ENCODE data around the gene DOCK1. TPM values are rescaled to one million over a fixed set of nuclear protein-coding genes. Genes with fewer than 3 reads are reported as not detected.

DOCK1 gene
- total RNA-seq, 3 donors from 2014 or later = 50.4 to 101 (median 69.2) TPM

- Histone ChIP-seq H3K27me3 (no peaks in the 10 kb centered on the region), H3K9me3 (peaks cover 8 to 13% of the 10 kb centered on the region in 2 donors), H3K36me3 (no peaks in the 10 kb centered on the region), H3K4me3 (no peak overlapping the region), H3K4me1 (peaks cover 0 to 7% of the 10 kb centered on the region in 2 donors), H3K27ac (peak overlapping the region in 1 of 2 donors; percentile 8)
- intact Hi-C loops (cut with DNase I; ENCODE audit: low total_unique reads) = no loop called here
- TF ChIP-seq POLR2AphosphoS5 (IDR thresholded peaks at IDR 0.05) (peak in 1 of 3 donors; percentile 22), CTCF (IDR thresholded peaks at IDR 0.05) (no peak)
- peak; percentile 64 to 69 for DNase-seq (ENCODE audit: low spot score in 2 of 2)
Observed at GRCh38 chr10:126902157-126902556, 3.1 kb upstream of the DOCK1 start.

DNA sequence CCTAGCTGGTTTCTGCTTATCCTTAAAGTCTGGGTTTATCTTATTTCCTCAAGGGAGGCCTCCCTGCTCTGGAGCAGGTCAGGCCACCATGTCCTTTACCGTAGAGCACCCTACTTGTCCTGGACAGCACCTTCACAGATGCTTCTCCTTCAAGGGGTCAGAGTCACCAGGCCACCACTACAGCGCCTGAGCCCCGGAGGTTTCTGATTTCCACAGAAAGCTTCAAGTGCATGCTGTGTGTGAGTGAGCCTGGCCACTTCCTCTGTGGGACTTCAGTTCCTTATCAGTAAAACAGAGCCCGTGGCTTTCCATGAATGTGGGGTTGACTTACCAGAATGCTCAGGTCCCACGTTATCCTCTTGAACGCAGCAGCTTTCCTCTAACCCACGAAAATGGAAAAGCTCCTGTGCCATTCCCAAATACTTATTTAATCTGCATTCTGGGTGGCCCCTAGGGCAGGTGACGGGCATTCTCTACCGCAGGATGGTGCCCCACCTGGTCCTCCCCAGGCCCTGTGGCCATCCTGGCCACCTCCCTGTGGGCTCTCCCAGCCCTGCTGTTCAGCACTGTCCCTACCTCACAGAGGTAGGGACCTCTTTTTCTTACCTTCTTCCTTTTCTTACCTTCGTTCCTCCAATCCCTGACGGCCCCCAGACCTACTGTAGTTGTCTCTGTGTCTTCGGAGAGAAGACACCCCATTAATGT, 1.4 kb upstream of the DOCK1 start:
- intact Hi-C loops (cut with DNase I; ENCODE audit: low total_unique reads) = no loop called here

DNA sequence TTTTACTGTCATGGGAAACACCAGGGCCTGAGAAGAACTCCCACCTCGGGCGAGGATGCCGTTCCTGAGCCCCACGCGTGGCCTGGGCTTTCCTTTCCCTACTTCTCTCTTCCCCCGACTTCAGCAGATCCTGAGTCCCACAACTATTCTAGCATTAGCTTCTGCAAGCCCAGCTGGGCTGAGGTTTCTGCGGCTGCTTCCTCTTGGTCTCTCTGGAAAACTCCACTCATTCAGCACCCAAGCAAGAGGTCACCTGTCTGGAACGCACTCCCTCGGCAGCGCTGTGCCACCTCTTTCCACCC, 761 bp upstream of the DOCK1 start:
- intact Hi-C loops (cut with DNase I; ENCODE audit: low total_unique reads) = no loop called here
- H3K27me3 ChIP-seq = no peaks in the 10 kb centered on the region
- peak overlapping the region; percentile 86 to 95 (median 86) for H3K4me3 ChIP-seq
- peaks cover 0 to 7% of the 10 kb centered on the region in 2 donors for H3K4me1 ChIP-seq
- no peaks in the 10 kb centered on the region for H3K9me3 ChIP-seq
- peak overlapping the region; percentile 90 to 91 for H3K27ac ChIP-seq
- H3K36me3 ChIP-seq = no peaks in the 10 kb centered on the region
- peak; percentile 40 to 52 for DNase-seq (ENCODE audit: low spot score in 2 of 2)
- no peak for TF ChIP-seq CTCF (IDR thresholded peaks at IDR 0.05)
- TF ChIP-seq POLR2AphosphoS5 (IDR thresholded peaks at IDR 0.05) = no peak
- TF ChIP-seq POLR2A (IDR thresholded peaks at IDR 0.05) = no peak

More for the DNA sequence above, 1.4 kb upstream of the DOCK1 start:
- peak in 1 of 2 donors; percentile 38 for DNase-seq (ENCODE audit: low spot score in 2 of 2)
- H3K4me1 ChIP-seq = peaks cover 0 to 7% of the 10 kb centered on the region in 2 donors
- no peak for TF ChIP-seq CTCF (IDR thresholded peaks at IDR 0.05)
- TF ChIP-seq POLR2AphosphoS5 (IDR thresholded peaks at IDR 0.05) = no peak
- TF ChIP-seq POLR2A (IDR thresholded peaks at IDR 0.05) = no peak
- no peak overlapping the region for H3K27ac ChIP-seq
- H3K36me3 ChIP-seq = no peaks in the 10 kb centered on the region
- peaks cover 2 to 4% of the 10 kb centered on the region in 2 donors for H3K9me3 ChIP-seq
- H3K4me3 ChIP-seq = no peak overlapping the region
- H3K27me3 ChIP-seq = no peaks in the 10 kb centered on the region

DNA sequence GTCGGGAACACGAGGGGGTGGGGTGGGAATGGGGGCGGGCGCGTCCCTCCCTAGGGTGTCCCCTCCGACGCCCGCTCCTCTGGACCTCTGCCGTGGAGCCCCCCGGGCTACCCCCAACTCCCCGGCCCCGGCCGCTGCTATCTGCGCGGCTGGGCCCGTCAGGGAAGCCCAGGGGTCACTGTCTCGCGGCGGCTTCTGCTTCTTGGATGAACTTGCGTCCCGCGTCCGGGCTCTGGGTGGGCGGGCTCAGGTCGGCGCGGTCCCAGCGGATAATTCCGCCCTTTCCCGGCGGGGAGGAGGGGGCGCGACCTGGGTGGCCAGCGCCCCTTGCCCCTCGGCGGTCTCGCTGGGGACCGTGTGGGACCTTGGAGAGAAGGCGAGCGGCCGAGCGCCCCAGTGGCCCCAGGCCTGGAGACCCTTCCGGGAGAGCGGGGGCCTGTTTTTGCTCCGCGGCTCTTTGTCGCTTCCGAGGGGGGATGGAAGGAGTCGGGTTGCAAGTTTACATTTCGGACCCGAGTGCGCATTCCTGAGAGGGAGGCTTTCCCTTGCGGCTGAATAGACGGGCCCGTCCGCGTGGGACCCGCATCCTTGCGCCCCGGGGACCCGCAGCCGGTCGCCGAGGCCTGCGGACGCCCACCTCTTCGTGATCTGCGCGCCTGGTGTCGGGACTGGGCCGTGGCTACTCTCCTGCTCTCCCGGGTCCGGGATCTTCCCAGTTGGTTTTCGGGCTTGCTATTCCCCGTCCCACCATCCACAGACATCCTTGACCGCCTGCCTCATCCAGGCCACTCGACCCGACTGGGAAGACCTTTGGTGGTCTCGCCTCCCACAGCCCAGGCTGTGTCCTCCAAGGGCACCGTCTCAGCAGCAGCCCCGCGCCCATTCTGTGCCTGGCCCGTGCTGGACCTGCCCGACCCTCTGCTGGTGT, 812 bp downstream of the DOCK1 start:
- DNase-seq (ENCODE audit: low spot score in 2 of 2) = peak; percentile 32 to 54
- no peaks in the 10 kb centered on the region for H3K36me3 ChIP-seq
- H3K9me3 ChIP-seq = no peaks in the 10 kb centered on the region
- H3K27me3 ChIP-seq = no peaks in the 10 kb centered on the region
- TF ChIP-seq POLR2A (IDR thresholded peaks at IDR 0.05) = no peak
- TF ChIP-seq POLR2AphosphoS5 (IDR thresholded peaks at IDR 0.05) = no peak
- no peak for TF ChIP-seq CTCF (IDR thresholded peaks at IDR 0.05)
- H3K27ac ChIP-seq = peak overlapping the region; percentile 90 to 91
- H3K4me3 ChIP-seq = peak overlapping the region; percentile 86 to 95 (median 86)
- H3K4me1 ChIP-seq = peaks cover 0 to 7% of the 10 kb centered on the region in 2 donors
- intact Hi-C loops (cut with DNase I; ENCODE audit: low total_unique reads) = no loop called here

Measured in breast epithelium (tissue), 4 donors.